ENCODE data around the gene ZMYM4.

Gene ZMYM4

GRCh38 chr1:35278886-35279554, 10.5 kb downstream of the ZMYM4 start:
- no peak for DNase-seq

GRCh38 chr1:35279555-35279904, 11.0 kb downstream of the ZMYM4 start:
- no peak for DNase-seq

- no peak for DNase-seq
These were observed 11.5 kb downstream of the ZMYM4 start for GRCh38 chr1:35280006-35280405.

- no peak for DNase-seq
These were observed 13.1 kb downstream of the ZMYM4 start for GRCh38 chr1:35281565-35281964.

- DNase-seq = no peak
These were observed 13.7 kb downstream of the ZMYM4 start for GRCh38 chr1:35282172-35282571.

GRCh38 chr1:35284852-35285251, 16.3 kb downstream of the ZMYM4 start:
- DNase-seq = no peak

- peak; percentile 6 for DNase-seq
These were observed 17.5 kb downstream of the ZMYM4 start for GRCh38 chr1:35285771-35286606.

- DNase-seq = no peak
These were observed 19.5 kb downstream of the ZMYM4 start for GRCh38 chr1:35287807-35288640.

- DNase-seq = no peak
These were observed 20.3 kb downstream of the ZMYM4 start for GRCh38 chr1:35288761-35289160.

GRCh38 chr1:35290452-35290851, 21.9 kb downstream of the ZMYM4 start:
- DNase-seq = no peak

GRCh38 chr1:35294809-35295208, 26.3 kb downstream of the ZMYM4 start:
- DNase-seq = no peak

GRCh38 chr1:35297886-35298285, 29.4 kb downstream of the ZMYM4 start:
- no peak for DNase-seq

- DNase-seq = peak; percentile 25
These were observed 30.0 kb downstream of the ZMYM4 start for GRCh38 chr1:35298464-35298863.

- DNase-seq = no peak
These were observed 31.9 kb downstream of the ZMYM4 start for GRCh38 chr1:35300376-35300775.

- no peak for DNase-seq
These were observed 33.3 kb downstream of the ZMYM4 start for GRCh38 chr1:35301674-35302392.

GRCh38 chr1:35305383-35305782, 36.9 kb downstream of the ZMYM4 start:
- no peak for DNase-seq

- DNase-seq = no peak
These were observed 47.1 kb downstream of the ZMYM4 start for GRCh38 chr1:35315649-35316048.

- DNase-seq = no peak
These were observed 47.8 kb downstream of the ZMYM4 start for GRCh38 chr1:35316264-35316663.

GRCh38 chr1:35319988-35320713, 51.6 kb downstream of the ZMYM4 start:
- DNase-seq = no peak

- no peak for DNase-seq
These were observed 52.4 kb downstream of the ZMYM4 start for GRCh38 chr1:35320937-35321336.

GRCh38 chr1:35324486-35324885, 56.0 kb downstream of the ZMYM4 start:
- DNase-seq = no peak

- no peak for DNase-seq
These were observed 57.8 kb downstream of the ZMYM4 start for GRCh38 chr1:35326246-35326866.

Measured in CD4-positive, alpha-beta T cell treated with Interleukin-17A for 4 hours (primary cell).